AG08395 (cell line): ENCODE data around the gene MUC20.
"Not testable (repeated sequence)": the region's sequence is repeated elsewhere in the genome, so short reads cannot be mapped to it uniquely, and the experiment has no call there.

Experiments used
- DNase-seq: peaks from one replicate; pipeline ENCODE4 v3.0.0; 2012; ENCODE audit warnings: mixed read lengths, low spot score

MUC20 gene

DNA sequence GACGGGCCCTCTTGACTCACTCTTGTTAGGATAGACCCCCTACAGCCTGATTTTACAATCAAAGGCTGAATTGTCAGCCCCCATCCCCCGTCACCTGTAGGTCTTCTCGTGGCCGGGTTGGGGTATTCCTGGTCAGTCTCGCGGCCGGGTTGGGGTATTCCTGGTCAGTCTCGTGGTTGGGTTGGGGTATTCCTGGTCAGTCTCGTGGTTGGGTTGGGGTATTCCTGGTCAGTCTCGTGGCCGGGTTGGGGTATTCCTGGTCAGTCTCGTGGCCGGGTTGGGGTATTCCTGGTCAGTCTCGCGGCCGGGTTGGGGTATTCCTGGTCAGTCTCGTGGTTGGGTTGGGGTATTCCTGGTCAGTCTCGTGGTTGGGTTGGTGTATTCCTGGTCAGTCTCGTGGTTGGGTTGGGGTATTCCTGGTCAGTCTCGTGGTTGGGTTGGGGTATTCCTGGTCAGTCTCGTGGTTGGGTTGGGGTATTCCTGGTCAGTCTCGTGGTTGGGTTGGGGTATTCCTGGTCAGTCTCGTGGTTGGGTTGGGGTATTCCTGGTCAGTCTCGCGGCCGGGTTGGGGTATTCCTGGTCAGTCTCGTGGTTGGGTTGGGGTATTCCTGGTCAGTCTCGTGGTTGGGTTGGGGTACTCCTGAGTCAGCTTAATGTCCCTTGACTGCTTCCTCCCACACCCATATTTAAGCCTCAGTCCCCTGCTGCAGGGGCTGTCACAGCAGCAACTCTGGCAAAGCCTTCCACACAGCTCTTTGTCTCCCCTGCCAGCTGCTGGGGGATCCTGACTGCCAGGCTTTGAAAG lies 50.3 kb downstream of the MUC20 start:
- DNase-seq, result not testable (repeated sequence)

GRCh38 chr3:195771646-195772300 lies 51.0 kb downstream of the MUC20 start:
- no peak for DNase-seq

DNA sequence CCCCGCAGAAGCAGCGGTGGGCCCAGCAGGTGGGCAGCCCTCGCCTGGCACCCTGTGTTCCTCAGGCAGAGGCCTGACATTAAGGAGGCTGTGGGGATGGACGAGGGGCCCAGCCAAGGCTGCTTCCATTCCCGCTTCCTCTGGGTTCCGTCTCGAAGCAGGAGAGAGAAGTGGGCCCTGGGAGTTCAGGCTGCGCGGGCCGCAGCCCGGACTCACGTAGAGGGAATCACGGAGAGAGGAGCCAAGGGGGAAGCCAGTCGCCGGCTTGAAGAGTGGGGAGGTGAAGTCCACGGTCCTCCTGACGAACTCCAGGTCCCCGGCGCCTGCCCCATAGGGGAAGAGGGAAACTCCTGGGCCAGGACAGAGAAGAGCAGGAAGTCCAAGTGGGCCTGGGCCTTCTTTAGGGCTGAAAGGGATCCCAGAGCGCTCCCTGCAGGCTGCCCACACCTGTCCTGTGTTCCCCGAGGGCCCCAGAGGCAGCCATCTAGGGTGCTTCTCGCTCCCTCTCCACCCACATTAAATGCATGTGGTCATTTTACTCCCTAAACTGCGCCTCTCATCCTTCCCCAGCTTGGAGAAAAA lies 53.3 kb downstream of the MUC20 start:
- no peak for DNase-seq

- DNase-seq, result peak; percentile 19
Measured at GRCh38 chr3:195774917-195775316, 54.1 kb downstream of the MUC20 start.

- DNase-seq, result no peak
Measured at GRCh38 chr3:195777975-195778374, 57.2 kb downstream of the MUC20 start.

DNA sequence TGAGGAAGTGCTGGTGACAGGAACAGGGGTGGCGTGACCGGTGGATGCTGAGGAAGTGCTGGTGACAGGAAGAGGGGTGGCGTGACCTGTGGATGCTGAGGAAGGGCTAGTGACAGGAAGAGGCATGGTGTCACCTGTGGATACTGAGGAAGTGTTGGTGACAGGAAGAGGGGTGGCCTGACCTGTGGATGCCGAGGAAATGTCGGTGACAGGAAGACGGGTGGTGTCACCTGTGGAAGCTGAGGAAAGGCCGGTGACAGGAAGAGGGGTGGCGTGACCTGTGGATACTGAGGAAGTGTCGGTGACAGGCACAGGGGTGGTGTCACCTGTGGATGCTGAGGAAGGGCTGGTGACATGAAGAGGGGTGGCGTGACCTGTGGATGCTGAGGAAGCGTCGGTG lies 60.5 kb downstream of the MUC20 start:
- not testable (repeated sequence) for DNase-seq
